Erythroblast (primary cell): ENCODE data around the gene SF3A1.

Source experiments
- GATA1 ChIP-seq: IDR thresholded peaks from 2 replicates; pipeline ENCODE4 v1.6.1; 2011; ENCODE audit warnings: low read depth, mild to moderate bottlenecking, control low read depth, low read length, moderate library complexity
- POLR2A ChIP-seq: IDR thresholded peaks from 2 replicates; pipeline ENCODE4 v1.6.1; 2011; ENCODE audit warnings: mild to moderate bottlenecking, low read length

DNA sequence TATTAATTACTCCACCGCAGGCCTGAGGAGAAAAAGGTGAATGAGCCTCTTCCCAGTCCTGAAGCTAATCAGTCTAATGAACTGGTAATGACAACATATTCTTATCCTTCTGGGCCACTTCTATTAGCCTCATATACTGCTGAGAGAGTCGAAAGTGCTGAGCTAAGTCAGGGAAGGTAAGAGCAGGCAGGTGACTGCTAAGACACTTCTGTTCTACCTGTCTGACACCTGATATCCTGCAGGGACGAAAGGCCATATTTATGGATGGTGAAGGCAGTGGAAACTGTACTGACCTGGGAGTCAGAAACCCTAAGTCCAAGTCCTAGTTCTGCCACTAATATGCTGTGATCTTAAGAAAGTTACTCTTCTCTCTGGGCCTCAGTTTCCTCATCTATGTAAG is 33.4 kb downstream of the SF3A1 start:
- TF ChIP-seq POLR2A (no peak), GATA1 (no peak)
